H4 (cell line): Measurements from ENCODE around the gene PSAPL1. TPM values are rescaled to one million over a fixed set of nuclear protein-coding genes. Genes with fewer than 3 reads are reported as not detected.
"Not testable (repeated sequence)": the region's sequence is repeated elsewhere in the genome, so short reads cannot be mapped to it uniquely, and the experiment has no call there.

Source experiments
- DNase-seq: peaks from one replicate; pipeline ENCODE4 v3.0.0-alpha.2; 2015; ENCODE audit warnings: low spot score
- total RNA-seq: library from RNA; depleted of rRNA; stranded (reverse); fragments of >200 nt; shearing (Covaris generic); gene quantifications from 2 replicates; pipeline ENCODE4 v1.2.3, GENCODE V29; 2014

PSAPL1 gene
- total RNA-seq, 1 experiment from 2014 or later = not detected

- no peak for DNase-seq
Measured at GRCh38 chr4:7459471-7459870, 24.7 kb upstream of the PSAPL1 start.

GRCh38 chr4:7458477-7458876, 23.7 kb upstream of the PSAPL1 start:
- DNase-seq = no peak

- no peak for DNase-seq
Measured at GRCh38 chr4:7458066-7458425, 23.3 kb upstream of the PSAPL1 start.

- DNase-seq = no peak
Measured at GRCh38 chr4:7457201-7458065, 22.7 kb upstream of the PSAPL1 start.

GRCh38 chr4:7452802-7453201, 18.1 kb upstream of the PSAPL1 start:
- DNase-seq = not testable (repeated sequence)

GRCh38 chr4:7451800-7452199, 17.1 kb upstream of the PSAPL1 start:
- no peak for DNase-seq

DNA sequence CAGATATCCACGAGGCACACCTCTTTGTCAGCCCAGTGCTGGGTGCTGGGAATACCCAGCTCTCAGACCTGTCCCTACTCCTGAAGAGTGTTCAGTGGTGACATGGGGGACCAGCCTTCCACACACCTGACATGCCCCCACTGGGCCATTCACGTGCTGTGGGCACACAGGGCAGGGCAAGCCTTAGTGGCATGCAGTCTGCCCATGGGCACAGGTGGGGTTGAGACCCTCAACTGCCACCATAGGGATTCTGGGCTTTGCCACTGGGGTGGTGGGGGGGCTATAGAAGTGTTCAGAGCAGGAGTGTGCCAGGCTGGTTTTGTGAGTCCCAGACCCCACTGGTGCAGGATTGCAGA, 16.7 kb upstream of the PSAPL1 start:
- no peak for DNase-seq

GRCh38 chr4:7450775-7451433, 16.2 kb upstream of the PSAPL1 start:
- DNase-seq = no peak

DNA sequence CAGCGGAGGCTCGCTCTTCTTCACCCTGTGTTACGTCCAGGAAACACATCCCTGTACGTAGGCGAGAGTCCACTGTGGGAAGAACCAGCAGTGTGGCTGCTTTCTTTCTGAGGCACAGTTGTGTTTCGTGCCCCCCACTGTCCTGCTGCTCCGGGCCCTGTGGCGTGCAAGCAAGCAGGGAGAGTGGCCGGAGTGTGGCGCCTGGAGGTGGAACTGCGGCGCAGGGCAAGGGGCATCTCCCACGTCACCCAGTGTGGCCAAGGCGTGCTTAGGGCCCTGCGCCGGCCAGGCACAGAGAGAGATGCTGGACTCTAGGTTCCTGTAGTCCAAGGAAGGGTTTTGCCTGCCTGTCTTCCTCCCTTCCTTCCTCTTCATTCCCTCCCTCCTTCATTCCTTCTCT, 13.3 kb upstream of the PSAPL1 start:
- no peak for DNase-seq

DNA sequence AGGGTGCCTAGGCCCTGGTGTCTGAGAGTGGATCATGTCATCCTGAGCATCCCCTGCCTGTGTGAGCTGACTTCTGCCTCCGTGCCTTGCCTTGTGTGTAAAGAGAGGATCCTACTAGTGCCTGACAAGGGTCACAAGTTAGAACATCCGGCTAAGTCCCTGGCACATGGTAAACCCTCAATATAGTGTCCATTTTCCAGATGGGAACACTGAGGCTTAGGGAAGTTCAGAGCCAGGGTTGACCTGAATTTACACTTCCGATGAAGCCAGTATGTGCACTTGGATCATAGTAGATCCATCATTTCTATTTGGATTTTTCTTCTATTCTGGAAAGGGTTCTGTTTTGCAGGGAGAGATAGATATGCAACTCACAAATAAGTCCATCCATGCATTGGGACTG, 12.5 kb upstream of the PSAPL1 start:
- DNase-seq = no peak

- no peak for DNase-seq
Measured at GRCh38 chr4:7444731-7445130, 10.0 kb upstream of the PSAPL1 start.

DNA sequence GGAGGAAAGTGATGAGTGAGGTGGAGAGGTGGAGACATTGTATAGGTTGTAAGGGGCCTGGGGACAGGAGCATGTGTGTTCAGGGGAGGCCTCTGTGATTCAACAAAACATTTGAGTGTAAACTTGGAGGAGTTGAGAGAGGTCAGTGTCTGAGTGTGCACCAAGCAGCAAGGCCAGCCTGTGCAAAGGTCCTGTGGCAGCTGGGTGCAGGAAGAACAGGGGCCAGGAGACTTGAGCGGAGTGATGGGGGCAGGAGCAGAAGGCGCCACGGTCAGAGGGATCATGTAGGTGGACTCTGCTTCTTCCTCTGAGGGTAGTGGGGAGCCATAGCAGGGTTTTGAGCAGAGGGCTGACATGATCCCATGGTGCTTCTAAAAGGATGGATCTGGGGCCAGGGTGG, 9.6 kb upstream of the PSAPL1 start:
- DNase-seq = no peak

DNA sequence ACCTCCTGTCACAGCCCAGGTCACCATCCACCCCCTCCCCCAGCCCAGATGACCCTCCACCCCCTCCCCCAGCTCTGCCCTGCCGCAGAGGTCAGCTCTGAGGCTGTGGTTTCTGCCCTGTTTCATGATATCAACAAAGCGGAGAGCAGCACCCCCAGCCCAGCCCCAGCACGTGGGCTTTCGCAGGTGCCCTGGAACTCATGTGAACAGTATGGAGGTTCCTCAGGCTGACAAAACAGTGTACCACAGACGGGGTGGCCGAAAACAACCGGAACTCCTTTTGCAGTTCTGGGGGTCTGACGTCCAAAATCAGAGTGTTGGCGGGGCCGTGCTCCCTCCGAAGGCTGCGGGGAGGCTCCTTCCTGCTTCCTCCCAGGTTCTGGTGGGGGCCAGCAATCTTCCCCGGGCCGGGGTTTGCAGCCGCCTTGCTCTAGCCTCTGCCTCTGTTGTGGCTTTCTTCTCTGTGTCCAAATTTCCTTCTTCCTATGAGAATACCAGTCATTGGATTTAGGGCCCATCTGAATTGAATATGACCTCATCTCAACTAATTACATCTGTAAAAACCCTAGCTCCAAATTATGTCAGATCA, 7.9 kb upstream of the PSAPL1 start:
- DNase-seq = no peak

- DNase-seq = no peak
Measured at GRCh38 chr4:7441201-7441600, 6.5 kb upstream of the PSAPL1 start.

- DNase-seq = no peak
Measured at GRCh38 chr4:7439699-7440098, 5.0 kb upstream of the PSAPL1 start.

DNA sequence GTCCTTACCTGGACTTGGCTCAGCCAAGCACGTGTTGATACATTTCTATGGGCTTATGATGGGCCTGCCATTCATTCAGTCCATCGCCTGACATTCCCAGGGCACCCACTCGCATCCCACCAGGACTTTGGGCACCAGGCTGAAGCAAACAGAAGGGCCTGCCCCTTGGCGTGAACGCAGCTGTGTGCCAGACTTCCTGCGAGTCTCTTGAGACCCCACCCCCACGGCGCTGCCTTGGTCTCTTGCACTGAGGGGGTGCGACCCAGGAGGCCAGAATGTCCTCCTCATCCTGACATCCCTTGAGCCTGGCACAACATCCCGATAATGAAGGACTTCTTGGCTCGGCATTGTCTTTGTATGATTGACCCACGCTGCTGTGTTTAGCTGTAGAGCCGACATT, 1.5 kb upstream of the PSAPL1 start:
- no peak for DNase-seq

DNA sequence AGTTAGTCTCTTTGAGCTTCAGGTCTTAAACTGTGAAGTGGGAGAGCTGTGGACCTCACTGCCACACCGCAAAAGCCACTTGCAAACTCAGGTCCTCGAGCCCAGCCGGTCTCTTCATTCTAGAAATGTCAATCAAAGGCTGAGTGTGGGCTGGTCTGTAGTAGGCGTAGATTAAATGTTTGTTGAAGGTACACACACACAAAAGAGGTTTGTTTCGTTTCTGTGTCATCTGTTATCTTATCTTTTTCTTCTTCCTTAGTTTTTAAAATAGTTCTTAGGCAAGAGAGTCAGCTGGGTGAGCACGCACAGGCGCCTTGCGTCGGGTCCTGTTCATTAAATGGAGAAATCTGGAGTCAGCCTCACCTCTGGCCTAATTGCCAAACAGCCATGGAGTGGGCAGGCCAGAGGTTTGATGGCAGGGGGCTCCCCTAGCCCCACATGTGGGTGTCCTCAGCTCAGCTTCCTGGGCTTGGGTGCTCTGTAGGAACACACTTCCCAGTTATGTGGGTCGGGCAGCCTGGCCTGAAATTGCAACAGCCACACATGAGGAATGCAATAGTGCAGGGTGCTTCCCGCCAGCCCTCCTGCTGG, 836 bp upstream of the PSAPL1 start:
- DNase-seq = no peak

DNA sequence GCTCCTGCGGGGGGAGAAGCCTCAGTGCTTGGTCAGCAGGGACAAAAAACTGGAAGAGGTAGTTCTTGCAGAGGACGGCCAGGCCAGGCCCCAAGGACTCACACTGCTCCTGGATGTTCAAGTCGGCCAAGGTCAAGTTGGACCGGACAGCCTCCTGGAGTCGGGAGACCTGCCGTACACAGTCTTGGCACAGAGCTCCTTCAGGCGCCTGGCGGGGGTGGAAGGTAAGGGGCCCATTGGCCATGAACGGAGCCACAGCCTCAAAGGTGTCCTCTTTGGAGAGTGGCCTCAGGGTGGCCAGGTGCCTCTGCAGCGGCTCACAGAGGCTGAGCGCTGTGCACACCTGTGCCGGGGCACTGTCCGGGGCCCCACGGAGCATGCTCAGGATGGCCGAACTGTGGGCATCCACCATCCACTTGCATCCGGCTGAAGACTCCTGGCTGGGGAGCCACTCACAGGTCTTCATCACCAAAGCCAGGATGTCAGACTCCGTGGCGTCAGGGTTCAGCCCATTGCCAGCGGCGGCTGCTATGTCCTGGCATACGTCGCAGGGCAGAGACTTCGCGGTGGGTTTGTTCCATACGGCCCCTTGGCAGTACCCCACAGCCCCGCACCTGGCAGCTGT, 477 bp downstream of the PSAPL1 start:
- DNase-seq = no peak

GRCh38 chr4:7433376-7434140, 1.2 kb downstream of the PSAPL1 start:
- no peak for DNase-seq

- DNase-seq = no peak
Measured at GRCh38 chr4:7432531-7433375, 2.0 kb downstream of the PSAPL1 start.
